GM12875 (cell line): Measurements from ENCODE around the gene ENO4.

Source experiments
- H3K4me3 ChIP-seq: one replicate; pipeline ENCODE4 v1.5.1; 2011; ENCODE audit warnings: low read depth, low read length, control low read depth
- CTCF ChIP-seq: IDR thresholded peaks from 2 replicates; pipeline ENCODE4 v1.5.1; 2011; ENCODE audit warnings: low read depth, mild to moderate bottlenecking, control low read depth, inconsistent platforms, low read length, moderate library complexity, borderline replicate concordance; ENCODE audit not compliant: insufficient read depth

The ENO4 gene

GRCh38 chr10:116892907-116893685 lies 43.8 kb downstream of the ENO4 start:
- H3K4me3 ChIP-seq: no peak overlapping the region
- TF ChIP-seq CTCF: no peak

- no peak overlapping the region for H3K4me3 ChIP-seq
- TF ChIP-seq CTCF: no peak
These were observed 44.4 kb downstream of the ENO4 start for GRCh38 chr10:116893686-116894037.

- H3K4me3 ChIP-seq: no peak overlapping the region
- TF ChIP-seq CTCF: no peak
These were observed 50.3 kb downstream of the ENO4 start for GRCh38 chr10:116899626-116900025.

- TF ChIP-seq CTCF: no peak
- H3K4me3 ChIP-seq: no peak overlapping the region
These were observed 56.5 kb downstream of the ENO4 start for GRCh38 chr10:116905845-116906210.

GRCh38 chr10:116907245-116907987 lies 58.1 kb downstream of the ENO4 start:
- TF ChIP-seq CTCF: no peak
- H3K4me3 ChIP-seq: no peak overlapping the region

GRCh38 chr10:116909307-116909706 lies 60.0 kb downstream of the ENO4 start:
- TF ChIP-seq CTCF: no peak
- H3K4me3 ChIP-seq: no peak overlapping the region

- no peak for TF ChIP-seq CTCF
- H3K4me3 ChIP-seq: no peak overlapping the region
These were observed 61.6 kb downstream of the ENO4 start for GRCh38 chr10:116910910-116911309.
